ENCODE results near the gene UCK2.
A peak's percentile ranks its signal among the peaks of the same experiment; 100 is the strongest.

The UCK2 gene

DNA sequence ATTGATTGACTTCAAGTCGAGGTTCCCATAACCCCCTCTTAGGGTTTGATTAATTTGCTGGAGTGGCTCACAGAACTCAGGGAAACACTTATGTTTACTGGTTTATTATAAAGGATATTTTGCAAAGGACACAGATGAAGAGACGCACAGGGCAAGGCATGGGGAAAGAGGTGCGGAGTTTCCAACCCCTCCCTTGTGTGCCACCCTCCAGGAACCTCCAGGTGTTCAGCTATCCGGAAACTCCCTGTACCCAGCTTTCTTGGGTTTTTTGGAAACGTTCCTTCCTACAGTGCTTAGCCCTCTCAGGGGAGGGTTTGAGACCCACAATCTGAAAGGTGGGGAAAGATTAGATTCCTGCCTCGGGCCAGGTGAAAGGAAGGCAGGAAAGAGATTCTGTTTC is 48.2 kb downstream of the UCK2 start:
- no peaks in the 10 kb centered on the region for H3K4me1 ChIP-seq (ENCODE audit: control insufficient read depth, insufficient read depth, low read depth, low read length)
- H2AFZ ChIP-seq (ENCODE audit: low read depth, low read length) = no peak overlapping the region
- H3K9ac ChIP-seq (ENCODE audit: low read length) = no peak overlapping the region
- H3K4me2 ChIP-seq (ENCODE audit: low read length, poor library complexity, severe bottlenecking) = no peak overlapping the region
- H3K14ac ChIP-seq (ENCODE audit: low read length in 2 of 2) = no peak overlapping the region
- no peak overlapping the region for H3K4me3 ChIP-seq (ENCODE audit: insufficient read depth in 1 of 2, low read depth in 1 of 2, low read length in 2 of 2)
- H3K27ac ChIP-seq (ENCODE audit: low read length, poor library complexity, severe bottlenecking) = no peak overlapping the region
- H3K79me1 ChIP-seq (replicated peaks; ENCODE audit: low read length, poor library complexity, severe bottlenecking) = peaks cover 31% of the 10 kb centered on the region
- H3K36me3 ChIP-seq (ENCODE audit: control insufficient read depth in 1 of 2, insufficient read depth in 2 of 2, low read depth in 1 of 2, low read length in 2 of 2) = peaks cover 0 to 3% of the 10 kb centered on the region in 2 experiments
- no peak overlapping the region for H2BK15ac ChIP-seq (ENCODE audit: low read depth, poor library complexity, severe bottlenecking)
- WGBS = 93% methylated on average over 5 of the region's 6 CpGs
- no peak overlapping the region for H3K23ac ChIP-seq (ENCODE audit: low read length in 2 of 2)
- H4K91ac ChIP-seq (ENCODE audit: low read length) = no peak overlapping the region
- peak overlapping the region; percentile 82 for H2AK5ac ChIP-seq (ENCODE audit: low read length, severe bottlenecking)
- H4K8ac ChIP-seq (ENCODE audit: low read length) = no peak overlapping the region
- H2BK120ac ChIP-seq (ENCODE audit: low read depth, low read length) = no peak overlapping the region
- H3K27me3 ChIP-seq (ENCODE audit: control insufficient read depth in 1 of 2, insufficient read depth in 1 of 2, low read length in 2 of 2) = no peaks in the 10 kb centered on the region
- H2BK12ac ChIP-seq (ENCODE audit: low read length in 2 of 2) = no peak overlapping the region
- no peak for DNase-seq
- no peak overlapping the region for H3K4ac ChIP-seq (ENCODE audit: low read depth in 1 of 2, low read length in 2 of 2)
- peaks cover 10% of the 10 kb centered on the region for H3K9me3 ChIP-seq (ENCODE audit: control insufficient read depth, low read length)
- H2BK5ac ChIP-seq (ENCODE audit: low read depth, low read length, poor library complexity, severe bottlenecking) = no peak overlapping the region
- no peak overlapping the region for H3K18ac ChIP-seq (ENCODE audit: low read depth in 1 of 2, low read length in 2 of 2)

DNA sequence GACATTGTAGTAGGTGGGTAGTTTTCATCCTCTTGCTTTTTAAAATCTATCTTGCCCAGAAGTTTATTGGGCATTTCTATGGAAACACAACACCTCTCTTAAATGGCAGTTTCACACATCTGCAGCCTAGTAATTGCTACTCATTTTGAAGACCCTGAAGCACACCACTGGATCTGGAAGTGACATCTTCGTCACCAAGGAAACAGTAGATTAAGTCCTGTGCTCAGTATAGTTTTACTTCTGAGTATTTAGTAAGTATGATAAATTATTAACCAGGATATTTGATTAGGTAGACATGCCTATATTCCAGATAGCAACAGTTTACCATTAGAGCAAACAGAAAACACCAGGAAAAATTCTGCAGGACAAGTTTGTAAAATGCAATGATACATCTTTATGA is 48.7 kb downstream of the UCK2 start:
- Histone ChIP-seq H3K27me3 (ENCODE audit: control insufficient read depth in 1 of 2, insufficient read depth in 1 of 2, low read length in 2 of 2) (no peaks in the 10 kb centered on the region), H3K4me3 (ENCODE audit: insufficient read depth in 1 of 2, low read depth in 1 of 2, low read length in 2 of 2) (no peak overlapping the region), H3K4me2 (ENCODE audit: low read length, poor library complexity, severe bottlenecking) (no peak overlapping the region), H2BK5ac (ENCODE audit: low read depth, low read length, poor library complexity, severe bottlenecking) (no peak overlapping the region), H3K27ac (ENCODE audit: low read length, poor library complexity, severe bottlenecking) (no peak overlapping the region), H2AFZ (ENCODE audit: low read depth, low read length) (no peak overlapping the region), H2AK5ac (ENCODE audit: low read length, severe bottlenecking) (no peak overlapping the region), H3K9ac (ENCODE audit: low read length) (no peak overlapping the region), H3K23ac (ENCODE audit: low read length in 2 of 2) (no peak overlapping the region), H2BK120ac (ENCODE audit: low read depth, low read length) (no peak overlapping the region), H3K18ac (ENCODE audit: low read depth in 1 of 2, low read length in 2 of 2) (no peak overlapping the region), H4K91ac (ENCODE audit: low read length) (no peak overlapping the region), H3K79me1 (replicated peaks; ENCODE audit: low read length, poor library complexity, severe bottlenecking) (peaks cover 33% of the 10 kb centered on the region), H2BK15ac (ENCODE audit: low read depth, poor library complexity, severe bottlenecking) (no peak overlapping the region), H3K36me3 (ENCODE audit: control insufficient read depth in 1 of 2, insufficient read depth in 2 of 2, low read depth in 1 of 2, low read length in 2 of 2) (peaks cover 0 to 3% of the 10 kb centered on the region in 2 experiments), H2BK12ac (ENCODE audit: low read length in 2 of 2) (no peak overlapping the region), H3K4ac (ENCODE audit: low read depth in 1 of 2, low read length in 2 of 2) (no peak overlapping the region), H3K14ac (ENCODE audit: low read length in 2 of 2) (no peak overlapping the region), H3K9me3 (ENCODE audit: control insufficient read depth, low read length) (peaks cover 10% of the 10 kb centered on the region), H3K4me1 (ENCODE audit: control insufficient read depth, insufficient read depth, low read depth, low read length) (no peaks in the 10 kb centered on the region), H4K8ac (ENCODE audit: low read length) (no peak overlapping the region)
- DNase-seq = no peak
- WGBS = no CpG with 5 or more reads among the region's 1 CpG

DNA sequence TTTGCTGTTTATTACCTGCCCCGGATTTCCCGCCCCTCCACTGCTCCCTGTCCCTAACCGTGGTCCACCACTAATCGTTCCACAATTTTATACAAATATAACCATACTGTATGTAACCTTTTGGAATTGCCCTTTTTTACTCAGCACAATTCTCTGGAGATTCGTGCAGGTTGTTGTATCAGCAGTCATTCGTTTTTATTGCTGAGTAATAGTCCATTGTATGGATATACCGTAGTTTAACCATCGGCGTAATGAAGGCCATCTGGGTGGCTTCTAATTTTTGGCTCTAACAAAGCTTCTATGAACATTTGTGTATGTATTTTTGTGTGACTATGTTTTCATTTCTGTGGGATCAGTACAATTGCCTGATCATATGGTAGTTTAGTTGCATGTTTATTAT is 50.0 kb downstream of the UCK2 start:
- no peak overlapping the region for H3K4me3 ChIP-seq (ENCODE audit: insufficient read depth in 1 of 2, low read depth in 1 of 2, low read length in 2 of 2)
- no peak overlapping the region for H3K18ac ChIP-seq (ENCODE audit: low read depth in 1 of 2, low read length in 2 of 2)
- no peak overlapping the region for H2AK5ac ChIP-seq (ENCODE audit: low read length, severe bottlenecking)
- H3K23ac ChIP-seq (ENCODE audit: low read length in 2 of 2) = no peak overlapping the region
- H3K4me1 ChIP-seq (ENCODE audit: control insufficient read depth, insufficient read depth, low read depth, low read length) = no peaks in the 10 kb centered on the region
- H3K4me2 ChIP-seq (ENCODE audit: low read length, poor library complexity, severe bottlenecking) = no peak overlapping the region
- no peak overlapping the region for H3K14ac ChIP-seq (ENCODE audit: low read length in 2 of 2)
- peaks cover 0 to 6% of the 10 kb centered on the region in 2 experiments for H3K36me3 ChIP-seq (ENCODE audit: control insufficient read depth in 1 of 2, insufficient read depth in 2 of 2, low read depth in 1 of 2, low read length in 2 of 2)
- no peaks in the 10 kb centered on the region for H3K27me3 ChIP-seq (ENCODE audit: control insufficient read depth in 1 of 2, insufficient read depth in 1 of 2, low read length in 2 of 2)
- H3K27ac ChIP-seq (ENCODE audit: low read length, poor library complexity, severe bottlenecking) = no peak overlapping the region
- H4K8ac ChIP-seq (ENCODE audit: low read length) = no peak overlapping the region
- no peak overlapping the region for H2BK5ac ChIP-seq (ENCODE audit: low read depth, low read length, poor library complexity, severe bottlenecking)
- no peak for DNase-seq
- 99% methylated on average over 9 of the region's 9 CpGs for WGBS
- H4K91ac ChIP-seq (ENCODE audit: low read length) = no peak overlapping the region
- H2BK15ac ChIP-seq (ENCODE audit: low read depth, poor library complexity, severe bottlenecking) = no peak overlapping the region
- H2BK12ac ChIP-seq (ENCODE audit: low read length in 2 of 2) = no peak overlapping the region
- H3K9me3 ChIP-seq (ENCODE audit: control insufficient read depth, low read length) = peaks cover 10% of the 10 kb centered on the region
- H3K79me1 ChIP-seq (replicated peaks; ENCODE audit: low read length, poor library complexity, severe bottlenecking) = peaks cover 32% of the 10 kb centered on the region
- no peak overlapping the region for H2BK120ac ChIP-seq (ENCODE audit: low read depth, low read length)
- H3K9ac ChIP-seq (ENCODE audit: low read length) = no peak overlapping the region
- H2AFZ ChIP-seq (ENCODE audit: low read depth, low read length) = no peak overlapping the region
- H3K4ac ChIP-seq (ENCODE audit: low read depth in 1 of 2, low read length in 2 of 2) = no peak overlapping the region

DNA sequence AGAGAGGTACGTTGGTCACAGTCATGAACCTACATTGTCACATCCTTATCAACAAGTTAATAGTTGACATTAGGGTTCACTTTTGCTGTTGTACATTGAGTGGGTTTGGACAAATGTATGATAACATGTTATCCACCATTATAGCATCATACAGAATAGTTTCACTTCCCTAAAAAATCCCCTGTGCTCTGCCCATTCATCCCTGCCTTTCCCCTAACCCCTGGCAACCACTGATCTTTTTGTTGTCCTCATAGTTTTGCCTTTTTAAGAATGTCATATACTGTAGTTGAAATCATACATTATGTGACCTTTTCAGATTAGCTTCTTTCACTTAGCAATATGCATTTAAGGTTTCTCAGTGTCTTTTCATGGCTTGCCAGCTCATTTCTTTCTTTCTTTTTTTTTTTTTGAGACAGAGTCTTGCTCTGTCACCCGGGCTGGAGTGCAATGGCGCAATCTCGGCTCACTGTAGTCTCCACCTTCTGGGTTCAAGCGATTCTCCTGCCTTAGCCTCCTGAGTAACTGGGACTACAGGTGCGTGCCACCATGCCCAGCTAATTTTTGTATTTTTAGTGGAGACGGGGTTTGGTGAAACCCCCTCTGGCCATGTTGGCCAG is 50.6 kb downstream of the UCK2 start:
- peaks cover 0 to 7% of the 10 kb centered on the region in 2 experiments for H3K36me3 ChIP-seq (ENCODE audit: control insufficient read depth in 1 of 2, insufficient read depth in 2 of 2, low read depth in 1 of 2, low read length in 2 of 2)
- H2BK15ac ChIP-seq (ENCODE audit: low read depth, poor library complexity, severe bottlenecking) = no peak overlapping the region
- no peak overlapping the region for H4K8ac ChIP-seq (ENCODE audit: low read length)
- no peak overlapping the region for H3K18ac ChIP-seq (ENCODE audit: low read depth in 1 of 2, low read length in 2 of 2)
- no peak overlapping the region for H3K14ac ChIP-seq (ENCODE audit: low read length in 2 of 2)
- H3K27ac ChIP-seq (ENCODE audit: low read length, poor library complexity, severe bottlenecking) = no peak overlapping the region
- peaks cover 33% of the 10 kb centered on the region for H3K79me1 ChIP-seq (replicated peaks; ENCODE audit: low read length, poor library complexity, severe bottlenecking)
- no peak overlapping the region for H3K23ac ChIP-seq (ENCODE audit: low read length in 2 of 2)
- DNase-seq = no peak
- H3K27me3 ChIP-seq (ENCODE audit: control insufficient read depth in 1 of 2, insufficient read depth in 1 of 2, low read length in 2 of 2) = no peaks in the 10 kb centered on the region
- H3K9ac ChIP-seq (ENCODE audit: low read length) = no peak overlapping the region
- no peak overlapping the region for H2BK12ac ChIP-seq (ENCODE audit: low read length in 2 of 2)
- WGBS = 98% methylated on average over 7 of the region's 7 CpGs
- no peak overlapping the region for H3K4ac ChIP-seq (ENCODE audit: low read depth in 1 of 2, low read length in 2 of 2)
- H2BK120ac ChIP-seq (ENCODE audit: low read depth, low read length) = no peak overlapping the region
- H2BK5ac ChIP-seq (ENCODE audit: low read depth, low read length, poor library complexity, severe bottlenecking) = no peak overlapping the region
- no peak overlapping the region for H2AFZ ChIP-seq (ENCODE audit: low read depth, low read length)
- H3K9me3 ChIP-seq (ENCODE audit: control insufficient read depth, low read length) = peaks cover 9% of the 10 kb centered on the region
- H3K4me2 ChIP-seq (ENCODE audit: low read length, poor library complexity, severe bottlenecking) = no peak overlapping the region
- no peak overlapping the region for H2AK5ac ChIP-seq (ENCODE audit: low read length, severe bottlenecking)
- H3K4me3 ChIP-seq (ENCODE audit: insufficient read depth in 1 of 2, low read depth in 1 of 2, low read length in 2 of 2) = no peak overlapping the region
- no peak overlapping the region for H4K91ac ChIP-seq (ENCODE audit: low read length)
- no peaks in the 10 kb centered on the region for H3K4me1 ChIP-seq (ENCODE audit: control insufficient read depth, insufficient read depth, low read depth, low read length)
